RWPE1 (cell line): Measurements from ENCODE around the gene FGF14.

Source experiments
- CTCF ChIA-PET: fragments of 350-600 bp; sonication (Branson Sonifier 250); formaldehyde crosslinking; extraction: SDS; loops from one replicate; lab custom pipeline; 2021; lab: Yijun Ruan, JAX
- POLR2A ChIA-PET: fragments of 400-600 bp; formaldehyde crosslinking; extraction: SDS; loops from one replicate; lab custom pipeline; 2020; ENCODE audit warnings: antibody characterized with exemption; ENCODE audit not compliant: low non-redundant PET; lab: Yijun Ruan, JAX
- DNase-seq: peaks from one replicate; pipeline ENCODE4 v3.0.0; 2012; ENCODE audit warnings: low spot score
- H3K27ac ChIP-seq: fragments of 450-650 bp; 2 replicates; pipeline ENCODE4 v1.5.1; 2017
- TF ChIP-seq, protein P1 (sequence below): fragments of 450-650 bp; conservative IDR thresholded peaks from 2 replicates; pipeline ENCODE4 v1.5.1; 2017; ENCODE audit warnings: low read depth, mild to moderate bottlenecking

Gene FGF14

DNA sequence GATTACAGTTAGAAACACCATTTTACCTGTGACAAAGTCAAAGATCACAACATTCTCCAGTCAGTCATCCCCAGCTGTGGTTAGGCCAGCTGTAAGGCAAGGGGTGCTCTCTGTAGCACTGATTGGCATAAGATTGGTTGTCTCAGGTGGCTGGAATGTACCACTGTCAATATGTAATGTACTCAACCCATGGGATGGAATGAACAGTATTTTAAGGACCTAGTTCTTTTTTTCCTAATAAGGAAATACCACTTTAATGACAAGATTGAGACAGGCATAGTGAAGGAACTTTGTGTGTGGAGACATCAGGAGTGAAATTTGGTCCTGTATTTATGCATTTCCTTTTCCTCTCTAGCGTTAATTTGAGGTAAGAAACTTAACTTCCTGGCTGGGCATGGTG, 638.7 kb downstream of the FGF14 start:
- TF ChIP-seq, protein P1, sequence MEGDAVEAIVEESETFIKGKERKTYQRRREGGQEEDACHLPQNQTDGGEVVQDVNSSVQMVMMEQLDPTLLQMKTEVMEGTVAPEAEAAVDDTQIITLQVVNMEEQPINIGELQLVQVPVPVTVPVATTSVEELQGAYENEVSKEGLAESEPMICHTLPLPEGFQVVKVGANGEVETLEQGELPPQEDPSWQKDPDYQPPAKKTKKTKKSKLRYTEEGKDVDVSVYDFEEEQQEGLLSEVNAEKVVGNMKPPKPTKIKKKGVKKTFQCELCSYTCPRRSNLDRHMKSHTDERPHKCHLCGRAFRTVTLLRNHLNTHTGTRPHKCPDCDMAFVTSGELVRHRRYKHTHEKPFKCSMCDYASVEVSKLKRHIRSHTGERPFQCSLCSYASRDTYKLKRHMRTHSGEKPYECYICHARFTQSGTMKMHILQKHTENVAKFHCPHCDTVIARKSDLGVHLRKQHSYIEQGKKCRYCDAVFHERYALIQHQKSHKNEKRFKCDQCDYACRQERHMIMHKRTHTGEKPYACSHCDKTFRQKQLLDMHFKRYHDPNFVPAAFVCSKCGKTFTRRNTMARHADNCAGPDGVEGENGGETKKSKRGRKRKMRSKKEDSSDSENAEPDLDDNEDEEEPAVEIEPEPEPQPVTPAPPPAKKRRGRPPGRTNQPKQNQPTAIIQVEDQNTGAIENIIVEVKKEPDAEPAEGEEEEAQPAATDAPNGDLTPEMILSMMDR: no peak
- DNase-seq: peak; percentile 2
- CTCF ChIA-PET: interaction anchor here (0.6 kb wide), 1 partner anchor 295 kb away, joined by 4 read pairs; no protein-coding TSS in a partner anchor
- H3K27ac ChIP-seq: no peak overlapping the region
- POLR2A ChIA-PET: no interaction called here

DNA sequence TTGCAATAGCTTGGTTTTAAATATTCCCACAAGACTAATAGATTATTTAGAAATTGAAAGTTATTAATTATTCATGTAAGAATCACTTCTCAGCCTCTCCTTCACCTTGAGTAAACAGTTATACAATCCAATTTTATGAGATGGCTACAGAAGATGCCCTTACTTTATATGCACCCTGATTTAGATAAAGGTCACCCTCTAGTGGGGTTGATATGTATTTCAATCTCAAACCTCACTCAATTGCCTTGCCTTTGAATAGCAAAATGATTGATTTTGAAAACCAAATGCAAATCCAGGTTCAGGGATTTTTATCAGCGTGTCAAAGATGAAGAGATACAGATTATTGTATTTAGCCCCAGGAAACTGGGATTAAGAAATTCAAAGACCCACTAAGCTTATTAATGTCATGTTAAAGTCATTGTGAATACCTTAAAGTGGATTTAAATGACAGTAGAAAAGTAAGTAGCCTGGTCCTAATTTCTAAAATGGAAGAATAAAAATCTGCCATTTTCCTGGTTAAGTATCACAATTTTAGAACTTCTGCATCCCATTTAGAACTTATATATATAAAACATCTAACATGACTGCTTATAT, 644.3 kb downstream of the FGF14 start:
- no peak overlapping the region for H3K27ac ChIP-seq
- CTCF ChIA-PET: interaction anchor here (0.5 to 3.6 kb wide), 8 partner anchors 136 to 613 kb away, joined by 3 to 22 read pairs (median 3); no protein-coding TSS in a partner anchor
- TF ChIP-seq, protein P1: peak; percentile 67
- POLR2A ChIA-PET: no interaction called here
- DNase-seq: peak; percentile 74

DNA sequence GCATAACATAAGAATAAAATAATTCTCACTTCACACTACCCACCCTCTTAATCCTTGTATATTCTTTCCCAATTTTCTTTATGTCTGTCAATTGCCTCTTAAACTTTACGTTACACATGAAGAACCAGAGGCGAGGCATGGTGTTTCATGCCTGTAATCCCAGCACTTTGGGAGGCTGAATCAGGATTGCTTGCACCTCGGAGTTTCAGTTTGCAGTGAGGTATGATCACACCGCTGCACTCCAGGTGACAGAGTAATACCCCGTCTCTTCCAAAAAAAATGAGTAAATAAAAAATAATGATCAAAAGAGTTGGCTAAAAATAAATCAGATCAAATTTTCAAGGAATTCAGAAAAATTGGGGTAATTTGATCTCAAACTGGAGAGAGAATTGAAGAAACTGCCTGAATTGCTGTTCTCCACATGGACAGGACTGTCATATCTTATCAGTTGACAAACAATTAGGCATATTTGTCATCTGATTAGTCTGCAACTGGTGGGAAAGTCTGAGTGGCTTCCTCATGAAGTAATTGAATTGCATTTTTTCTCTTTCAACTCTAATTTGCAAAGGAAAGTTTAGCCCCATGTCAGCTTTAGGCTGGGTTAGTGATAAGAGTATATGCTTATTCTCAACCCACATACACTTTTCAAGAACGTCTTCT, 646.5 kb downstream of the FGF14 start:
- no peak overlapping the region for H3K27ac ChIP-seq
- CTCF ChIA-PET: interaction anchor here (3.6 kb wide), 1 partner anchor 611 kb away, joined by 22 read pairs; no protein-coding TSS in a partner anchor
- TF ChIP-seq, protein P1: no peak
- POLR2A ChIA-PET: no interaction called here
- DNase-seq: no peak

GRCh38 chr13:101752432-101752831, 649.4 kb downstream of the FGF14 start:
- CTCF ChIA-PET: no interaction called here
- POLR2A ChIA-PET: no interaction called here
- H3K27ac ChIP-seq: no peak overlapping the region
- DNase-seq: no peak
- TF ChIP-seq, protein P1: no peak

- CTCF ChIA-PET: no interaction called here
- POLR2A ChIA-PET: no interaction called here
- TF ChIP-seq, protein P1: no peak
- DNase-seq: peak; percentile 59
- H3K27ac ChIP-seq: no peak overlapping the region
Observed at GRCh38 chr13:101751488-101751887, 650.4 kb downstream of the FGF14 start.

DNA sequence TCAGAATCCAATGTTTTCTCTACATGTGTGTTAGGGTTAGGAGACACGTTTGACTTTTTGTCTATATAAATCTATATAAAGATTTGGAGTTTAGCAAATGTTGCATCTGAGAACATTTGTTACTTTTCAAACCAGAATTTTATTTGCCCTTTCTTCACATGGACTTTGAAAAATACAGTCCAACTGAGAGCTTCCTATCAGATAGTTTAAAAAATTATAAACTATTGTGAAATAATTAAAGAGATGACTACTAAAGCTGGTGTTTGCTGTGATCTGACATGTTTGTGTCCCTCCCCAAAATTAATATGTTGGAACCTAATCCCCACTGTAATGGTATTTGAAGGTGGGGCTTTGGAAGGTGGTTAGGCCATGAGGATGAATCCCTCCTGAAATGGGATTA, 652.3 kb downstream of the FGF14 start:
- POLR2A ChIA-PET: no interaction called here
- no peak overlapping the region for H3K27ac ChIP-seq
- no peak for DNase-seq
- CTCF ChIA-PET: no interaction called here
- TF ChIP-seq, protein P1: no peak
